Gastroesophageal sphincter (tissue), 4 donors: ENCODE results near the gene GPR18. TPM values are rescaled to one million over a fixed set of nuclear protein-coding genes. Genes with fewer than 3 reads are reported as not detected.

Experiments used
- ATAC-seq: fragments of 150-250 bp; one replicate; pipeline ENCODE4 v1.9.1; 2016; ENCODE audit warnings: mild to moderate bottlenecking, moderate library complexity
- H3K27ac ChIP-seq, 4 donors: fragments of 200-600 bp; sonication (generic) in 3 of 4; 1 replicate in 3 of 4; 2 replicates in 1 of 4; pipeline ENCODE4 v1.5.1; 2016 to 2019
- H3K27me3 ChIP-seq: fragments of 200-600 bp; sonication (generic); one replicate; pipeline ENCODE4 v1.5.1; 2019
- H3K36me3 ChIP-seq, 2 donors: fragments of 200-600 bp; sonication (generic); one replicate each; pipeline ENCODE4 v1.5.1; 2019; ENCODE audit warnings: control low read depth in 1 of 2
- H3K4me1 ChIP-seq, 3 donors: fragments of 200-600 bp; sonication (generic); 1 replicate in 2 of 3; 2 replicates in 1 of 3; pipeline ENCODE4 v1.5.1; 2016 to 2019; ENCODE audit warnings: control low read depth in 2 of 3
- H3K4me3 ChIP-seq, 2 donors: fragments of 200-600 bp; sonication (generic); one replicate each; pipeline ENCODE4 v1.5.1; 2019; ENCODE audit warnings: mild to moderate bottlenecking in 1 of 2, moderate library complexity in 1 of 2
- H3K9me3 ChIP-seq, 3 donors: fragments of 200-600 bp; sonication (generic); one replicate each; pipeline ENCODE4 v1.5.1; 2017 to 2019; ENCODE audit warnings: control low read depth in 2 of 3
- EP300 ChIP-seq: sonication (generic); formaldehyde crosslinking; IDR thresholded peaks from one replicate; pipeline ENCODE4 v1.6.1; 2017; ENCODE audit warnings: antibody characterized with exemption, mild to moderate bottlenecking
- POLR2A ChIP-seq, 2 donors: fragments of 450-650 bp; IDR thresholded peaks; one replicate each; pipeline ENCODE4 v1.6.1; 2017; ENCODE audit warnings: antibody characterized with exemption in 2 of 2, mild to moderate bottlenecking in 2 of 2, moderate library complexity in 1 of 2
- POLR2AphosphoS5 ChIP-seq: sonication (generic); formaldehyde crosslinking; IDR thresholded peaks from one replicate; pipeline ENCODE4 v1.6.1; 2017; ENCODE audit warnings: antibody characterized with exemption
- WGBS, 2 donors: methylation state at CpG; one replicate each; pipeline ENCODE4 v1.1.5; 2018; ENCODE audit warnings: low coverage in 1 of 2; 5-methylcytosine and 5-hydroxymethylcytosine counted together
- total RNA-seq, 4 donors: library from RNA; depleted of rRNA; stranded (reverse); fragments of >200 nt; gene quantifications; one replicate each; pipeline ENCODE4 v1.1.0, GENCODE V29; 2016
- TF ChIP-seq, protein P1 (sequence below), 4 experiments: fragments of 200-600 bp in 2 of 4; fragments of 450-650 bp in 2 of 4; sonication (generic) in 1 of 4; IDR thresholded peaks; one replicate each; pipeline ENCODE4 v1.5.1; 2017 to 2019; ENCODE audit warnings: antibody characterized with exemption in 4 of 4, mild to moderate bottlenecking in 2 of 4, moderate library complexity in 2 of 4

The GPR18 gene
- total RNA-seq, 4 donors from 2014 or later: not detected

DNA sequence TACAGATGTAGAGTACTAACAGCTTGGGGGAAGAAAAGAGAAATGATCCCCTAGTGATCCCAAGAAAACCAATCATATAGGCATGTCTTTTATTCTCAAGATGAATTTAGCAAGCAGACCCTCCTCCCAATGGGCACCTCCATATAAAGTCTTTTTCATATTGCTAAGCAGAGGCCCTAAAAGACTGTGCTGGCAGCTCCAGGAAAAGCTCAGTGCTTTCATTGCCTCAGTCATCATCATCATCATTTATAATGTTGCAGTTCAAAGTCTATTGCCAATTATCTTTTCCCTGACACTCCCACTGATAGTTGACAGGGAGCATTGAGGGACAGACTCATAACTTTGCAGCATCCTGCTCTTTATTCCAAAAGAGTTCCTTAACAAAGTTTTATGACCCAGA lies 36.0 kb upstream of the GPR18 start:
- Histone ChIP-seq H3K27me3 (no peaks in the 10 kb centered on the region), H3K36me3 (peaks cover 0 to 11% of the 10 kb centered on the region in 2 donors), H3K4me3 (no peak overlapping the region), H3K4me1 (peaks cover 0 to 35% (median 0%) of the 10 kb centered on the region in 3 donors), H3K9me3 (no peaks in the 10 kb centered on the region), H3K27ac (no peak overlapping the region)
- no peak for TF ChIP-seq EP300
- TF ChIP-seq POLR2AphosphoS5: no peak
- TF ChIP-seq, protein P1, sequence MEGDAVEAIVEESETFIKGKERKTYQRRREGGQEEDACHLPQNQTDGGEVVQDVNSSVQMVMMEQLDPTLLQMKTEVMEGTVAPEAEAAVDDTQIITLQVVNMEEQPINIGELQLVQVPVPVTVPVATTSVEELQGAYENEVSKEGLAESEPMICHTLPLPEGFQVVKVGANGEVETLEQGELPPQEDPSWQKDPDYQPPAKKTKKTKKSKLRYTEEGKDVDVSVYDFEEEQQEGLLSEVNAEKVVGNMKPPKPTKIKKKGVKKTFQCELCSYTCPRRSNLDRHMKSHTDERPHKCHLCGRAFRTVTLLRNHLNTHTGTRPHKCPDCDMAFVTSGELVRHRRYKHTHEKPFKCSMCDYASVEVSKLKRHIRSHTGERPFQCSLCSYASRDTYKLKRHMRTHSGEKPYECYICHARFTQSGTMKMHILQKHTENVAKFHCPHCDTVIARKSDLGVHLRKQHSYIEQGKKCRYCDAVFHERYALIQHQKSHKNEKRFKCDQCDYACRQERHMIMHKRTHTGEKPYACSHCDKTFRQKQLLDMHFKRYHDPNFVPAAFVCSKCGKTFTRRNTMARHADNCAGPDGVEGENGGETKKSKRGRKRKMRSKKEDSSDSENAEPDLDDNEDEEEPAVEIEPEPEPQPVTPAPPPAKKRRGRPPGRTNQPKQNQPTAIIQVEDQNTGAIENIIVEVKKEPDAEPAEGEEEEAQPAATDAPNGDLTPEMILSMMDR (IDR thresholded peaks at IDR 0.05): no peak
- no peak for TF ChIP-seq POLR2A (IDR thresholded peaks at IDR 0.05)
- ATAC-seq: no peak

DNA sequence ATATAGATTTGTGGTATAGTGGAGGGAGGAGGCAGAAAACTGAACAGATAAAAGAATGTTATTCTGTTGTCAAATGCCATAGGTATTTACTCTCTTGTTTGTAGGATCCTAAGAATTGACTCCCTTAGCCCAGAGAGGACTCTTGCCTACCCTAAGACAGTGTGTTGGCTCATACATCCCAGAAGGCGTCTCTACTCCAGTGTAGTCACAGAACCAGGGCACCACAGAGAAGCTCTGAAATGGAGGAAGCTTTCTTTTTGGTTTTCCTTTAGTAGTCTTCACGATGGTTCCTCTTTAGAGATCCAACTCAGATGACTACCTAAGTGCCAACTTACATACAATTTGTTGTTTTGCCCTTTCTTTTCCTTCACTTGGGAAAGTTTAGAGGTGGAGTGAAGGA lies 35.0 kb upstream of the GPR18 start:
- Histone ChIP-seq H3K36me3 (peaks cover 0 to 11% of the 10 kb centered on the region in 2 donors), H3K4me3 (no peak overlapping the region), H3K4me1 (peaks cover 0 to 36% (median 0%) of the 10 kb centered on the region in 3 donors), H3K9me3 (no peaks in the 10 kb centered on the region), H3K27ac (no peak overlapping the region), H3K27me3 (no peaks in the 10 kb centered on the region)
- TF ChIP-seq POLR2A (IDR thresholded peaks at IDR 0.05): no peak
- TF ChIP-seq POLR2AphosphoS5: no peak
- 85 to 100% methylated on average over 2 of the region's 2 CpGs for WGBS, 2 donors
- no peak for ATAC-seq

DNA sequence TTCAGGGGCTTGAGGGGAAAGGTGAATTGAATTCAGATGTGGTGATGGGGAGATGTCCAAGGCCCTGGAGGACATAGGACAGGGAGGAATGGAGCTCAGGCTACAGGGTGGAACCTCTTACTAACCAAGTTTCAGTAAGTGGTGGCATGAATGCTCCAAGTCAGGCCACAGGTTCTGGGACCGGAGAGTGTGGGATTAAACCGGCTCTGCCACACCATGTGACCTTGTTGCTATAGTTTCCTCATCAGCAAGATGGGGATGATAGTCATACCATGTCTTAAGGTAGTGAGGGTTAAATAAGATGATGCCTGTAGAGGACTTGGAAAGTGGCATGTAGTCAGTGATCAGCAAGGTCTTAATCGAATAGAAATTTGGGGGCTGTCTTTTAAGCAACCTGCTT lies 32.7 kb upstream of the GPR18 start:
- WGBS, 2 donors: 94 to 100% methylated on average over 2 to 3 of the region's 3 CpGs
- peaks cover 0 to 11% of the 10 kb centered on the region in 2 donors for H3K36me3 ChIP-seq
- H3K9me3 ChIP-seq: no peaks in the 10 kb centered on the region
- H3K27me3 ChIP-seq: no peaks in the 10 kb centered on the region
- TF ChIP-seq, protein P1 (IDR thresholded peaks at IDR 0.05): no peak
- TF ChIP-seq POLR2A (IDR thresholded peaks at IDR 0.05) (no peak), EP300 (no peak), POLR2AphosphoS5 (no peak)
- no peak for ATAC-seq
- H3K27ac ChIP-seq: no peak overlapping the region
- H3K4me3 ChIP-seq: no peak overlapping the region
- H3K4me1 ChIP-seq: peaks cover 0 to 50% (median 0%) of the 10 kb centered on the region in 3 donors

DNA sequence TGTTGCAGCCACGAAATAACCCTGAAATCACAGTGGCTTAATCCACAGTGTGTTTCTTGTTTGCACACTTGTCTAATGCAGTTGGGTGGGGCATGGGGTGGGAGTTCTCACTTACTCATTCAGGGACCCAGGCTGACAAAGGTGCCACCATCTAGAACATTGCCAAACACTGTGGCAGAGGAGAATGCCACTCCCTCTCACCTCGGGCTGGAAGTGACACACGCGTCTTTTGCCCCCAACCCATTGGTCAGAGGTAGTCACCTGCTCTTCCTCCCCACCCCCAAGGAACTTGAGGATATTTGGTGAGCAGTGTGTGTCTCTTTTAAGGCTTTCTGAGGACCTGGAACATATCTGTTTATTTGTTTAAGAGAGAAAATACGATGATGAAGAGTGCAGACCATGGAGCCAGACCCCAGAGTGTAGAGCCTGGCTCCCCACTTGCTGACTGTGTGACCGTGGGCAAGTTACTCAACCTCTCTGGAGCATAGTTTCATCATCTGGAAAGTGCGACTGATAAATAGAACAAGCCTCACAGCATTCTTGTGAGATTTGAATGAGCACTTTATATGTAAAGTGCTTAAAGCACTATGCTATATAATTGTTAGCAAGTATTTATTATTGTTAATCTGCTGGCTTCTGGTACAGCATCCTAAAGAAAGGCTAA lies 31.6 kb upstream of the GPR18 start:
- no peak overlapping the region for H3K27ac ChIP-seq
- ATAC-seq: no peak
- H3K4me3 ChIP-seq: no peak overlapping the region
- 74 to 83% methylated on average over 3 to 7 of the region's 7 CpGs for WGBS, 2 donors
- no peaks in the 10 kb centered on the region for H3K9me3 ChIP-seq
- H3K36me3 ChIP-seq: peaks cover 0 to under 1% of the 10 kb centered on the region in 2 donors
- TF ChIP-seq POLR2AphosphoS5 (no peak), EP300 (no peak), POLR2A (IDR thresholded peaks at IDR 0.05) (no peak)
- TF ChIP-seq, protein P1 (IDR thresholded peaks at IDR 0.05): no peak
- H3K4me1 ChIP-seq: peaks cover 0 to 51% (median 0%) of the 10 kb centered on the region in 3 donors
- H3K27me3 ChIP-seq: no peaks in the 10 kb centered on the region

DNA sequence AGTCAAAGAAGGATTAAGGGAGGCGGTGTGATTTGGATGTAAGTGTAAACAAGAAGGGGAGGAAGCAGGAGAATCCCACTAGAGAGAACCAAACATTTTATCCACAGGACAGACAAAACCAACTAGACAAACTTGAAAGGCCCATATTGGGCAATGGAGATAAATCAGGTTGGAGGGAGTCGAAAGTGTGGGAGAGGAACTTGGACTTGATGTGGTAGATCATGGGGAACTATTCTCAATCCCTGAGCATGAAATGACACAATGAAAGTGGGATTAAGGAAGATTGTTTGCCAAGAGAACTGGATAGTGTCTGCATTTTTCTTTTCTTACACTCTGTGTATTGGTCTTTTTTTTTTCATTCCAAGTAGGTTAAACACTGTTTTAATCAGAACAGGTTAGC lies 31.1 kb upstream of the GPR18 start:
- H3K36me3 ChIP-seq: no peaks in the 10 kb centered on the region
- ATAC-seq: no peak
- H3K4me1 ChIP-seq: peaks cover 0 to 55% (median 0%) of the 10 kb centered on the region in 3 donors
- H3K27ac ChIP-seq: no peak overlapping the region
- no peaks in the 10 kb centered on the region for H3K9me3 ChIP-seq
- WGBS, 2 donors: 44 to 57% methylated on average over 1 to 2 of the region's 2 CpGs
- no peak overlapping the region for H3K4me3 ChIP-seq
- no peaks in the 10 kb centered on the region for H3K27me3 ChIP-seq
- TF ChIP-seq, protein P1 (IDR thresholded peaks at IDR 0.05): no peak
- no peak for TF ChIP-seq POLR2A (IDR thresholded peaks at IDR 0.05)
- TF ChIP-seq EP300: no peak
- no peak for TF ChIP-seq POLR2AphosphoS5
